Immature natural killer cell (primary cell): Measurements from ENCODE around the gene MSX2. TPM values are rescaled to one million over a fixed set of nuclear protein-coding genes. Genes with fewer than 3 reads are reported as not detected.

Experiments used
- DNase-seq, 3 donors: peaks; one replicate each; pipeline ENCODE4 v3.0.0; 2022; ENCODE audit warnings: mixed read lengths in 1 of 3
- H3K27ac Mint-ChIP-seq, 6 donors: one replicate each; pipeline ENCODE4 v1.8.0; 2020; ENCODE audit warnings: mixed read lengths in 6 of 6, mild to moderate bottlenecking in 5 of 6, inconsistent platforms in 4 of 6, moderate library complexity in 3 of 6
- H3K27me3 Mint-ChIP-seq, 3 donors: one replicate each; pipeline ENCODE4 v1.8.0; 2020 to 2021; ENCODE audit warnings: low read depth in 3 of 3, mild to moderate bottlenecking in 3 of 3, mixed read lengths in 3 of 3, moderate library complexity in 3 of 3, inconsistent platforms in 1 of 3
- H3K36me3 Mint-ChIP-seq, 3 donors: one replicate each; pipeline ENCODE4 v1.8.0; 2020; ENCODE audit warnings: mixed read lengths in 3 of 3, inconsistent platforms in 2 of 3, mild to moderate bottlenecking in 2 of 3
- H3K4me1 Mint-ChIP-seq, 2 donors: one replicate each; pipeline ENCODE4 v1.8.0; 2020; ENCODE audit warnings: inconsistent platforms in 2 of 2, mild to moderate bottlenecking in 2 of 2, mixed read lengths in 2 of 2, moderate library complexity in 1 of 2
- H3K4me3 Mint-ChIP-seq, 5 donors: one replicate each; pipeline ENCODE4 v1.8.0; 2020; ENCODE audit warnings: mild to moderate bottlenecking in 5 of 5, mixed read lengths in 5 of 5, inconsistent platforms in 3 of 5, moderate library complexity in 3 of 5
- H3K9me3 Mint-ChIP-seq, 6 donors: one replicate each; pipeline ENCODE4 v1.8.0; 2020; ENCODE audit warnings: mild to moderate bottlenecking in 6 of 6, mixed read lengths in 6 of 6, inconsistent platforms in 4 of 6, moderate library complexity in 3 of 6
- polyA plus RNA-seq, 3 donors: library from polyadenylated mRNA; unstranded; fragments of 300-500 nt; fragmentation: Illumina TruSeq; gene quantifications; one replicate each; pipeline ENCODE4 v1.2.3, GENCODE V29; 2021

Gene MSX2
- polyA plus RNA-seq, 3 donors from 2014 or later, result not detected

GRCh38 chr5:174698156-174698555, 26.2 kb upstream of the MSX2 start:
- H3K9me3 Mint-ChIP-seq, result peaks cover 0 to 7% (median 0%) of the 10 kb centered on the region in 6 donors

GRCh38 chr5:174699131-174699530, 25.3 kb upstream of the MSX2 start:
- H3K27ac Mint-ChIP-seq, result no peak overlapping the region

More at GRCh38 chr5:174698156-174698555, 26.2 kb upstream of the MSX2 start:
- H3K4me3 Mint-ChIP-seq, result no peak overlapping the region
- H3K27me3 Mint-ChIP-seq, result peaks cover 0 to 8% (median 0%) of the 10 kb centered on the region in 3 donors
- no peaks in the 10 kb centered on the region for H3K36me3 Mint-ChIP-seq
- no peak overlapping the region for H3K27ac Mint-ChIP-seq
- no peak for DNase-seq
- H3K4me1 Mint-ChIP-seq, result no peaks in the 10 kb centered on the region

GRCh38 chr5:174706997-174707572, 17.3 kb upstream of the MSX2 start:
- DNase-seq, result no peak
- no peaks in the 10 kb centered on the region for H3K36me3 Mint-ChIP-seq
- H3K4me1 Mint-ChIP-seq, result no peaks in the 10 kb centered on the region
- H3K4me3 Mint-ChIP-seq, result no peak overlapping the region
- H3K27me3 Mint-ChIP-seq, result peaks cover 0 to 2% (median 1%) of the 10 kb centered on the region in 3 donors
- no peak overlapping the region for H3K27ac Mint-ChIP-seq
- peaks cover 0 to 1% (median 0%) of the 10 kb centered on the region in 6 donors for H3K9me3 Mint-ChIP-seq

More at GRCh38 chr5:174699131-174699530, 25.3 kb upstream of the MSX2 start:
- Mint-ChIP-seq H3K9me3 (peaks cover 0 to 6% (median 0%) of the 10 kb centered on the region in 6 donors), H3K4me1 (no peaks in the 10 kb centered on the region), H3K27me3 (peaks cover 0 to 5% (median 1%) of the 10 kb centered on the region in 3 donors), H3K4me3 (no peak overlapping the region), H3K36me3 (no peaks in the 10 kb centered on the region)
- no peak for DNase-seq

GRCh38 chr5:174707671-174708070, 16.7 kb upstream of the MSX2 start:
- Mint-ChIP-seq H3K27ac (no peak overlapping the region), H3K27me3 (peaks cover 0 to 2% (median 1%) of the 10 kb centered on the region in 3 donors), H3K4me3 (no peak overlapping the region), H3K4me1 (no peaks in the 10 kb centered on the region), H3K36me3 (no peaks in the 10 kb centered on the region), H3K9me3 (peaks cover 0 to 1% (median 0%) of the 10 kb centered on the region in 6 donors)
- DNase-seq, result no peak

GRCh38 chr5:174708476-174709207, 15.7 kb upstream of the MSX2 start:
- Mint-ChIP-seq H3K27me3 (peaks cover 1 to 2% (median 1%) of the 10 kb centered on the region in 3 donors), H3K4me3 (no peak overlapping the region), H3K36me3 (peaks cover 0 to 2% (median 0%) of the 10 kb centered on the region in 3 donors), H3K4me1 (no peaks in the 10 kb centered on the region), H3K27ac (no peak overlapping the region), H3K9me3 (peaks cover 0 to 1% (median 0%) of the 10 kb centered on the region in 6 donors)
- DNase-seq, result no peak

GRCh38 chr5:174714751-174715150, 9.6 kb upstream of the MSX2 start:
- Mint-ChIP-seq H3K4me1 (no peaks in the 10 kb centered on the region), H3K27me3 (peaks cover 16 to 18% (median 17%) of the 10 kb centered on the region in 3 donors), H3K27ac (no peak overlapping the region), H3K36me3 (peaks cover 0 to 3% (median 0%) of the 10 kb centered on the region in 3 donors), H3K4me3 (no peak overlapping the region), H3K9me3 (no peaks in the 10 kb centered on the region)
- no peak for DNase-seq

GRCh38 chr5:174715804-174716203, 8.6 kb upstream of the MSX2 start:
- H3K4me1 Mint-ChIP-seq, result no peaks in the 10 kb centered on the region
- H3K4me3 Mint-ChIP-seq, result no peak overlapping the region
- peaks cover 0 to 3% (median 0%) of the 10 kb centered on the region in 3 donors for H3K36me3 Mint-ChIP-seq
- no peak for DNase-seq
- H3K9me3 Mint-ChIP-seq, result no peaks in the 10 kb centered on the region
- H3K27ac Mint-ChIP-seq, result no peak overlapping the region
- peaks cover 13 to 25% (median 23%) of the 10 kb centered on the region in 3 donors for H3K27me3 Mint-ChIP-seq

- Mint-ChIP-seq H3K4me1 (no peaks in the 10 kb centered on the region), H3K4me3 (no peak overlapping the region), H3K27ac (no peak overlapping the region), H3K9me3 (peaks cover 0 to 3% (median 0%) of the 10 kb centered on the region in 6 donors), H3K36me3 (peaks cover 0 to 3% (median 0%) of the 10 kb centered on the region in 3 donors), H3K27me3 (peaks cover 16 to 32% (median 29%) of the 10 kb centered on the region in 3 donors)
- no peak for DNase-seq
Observed at GRCh38 chr5:174717826-174718455, 6.4 kb upstream of the MSX2 start.

- Mint-ChIP-seq H3K27ac (no peak overlapping the region), H3K27me3 (peaks cover 22 to 36% (median 34%) of the 10 kb centered on the region in 3 donors)
- no peak for DNase-seq
Observed at GRCh38 chr5:174718880-174719610, 5.3 kb upstream of the MSX2 start.

GRCh38 chr5:174719793-174720611, 4.4 kb upstream of the MSX2 start:
- no peak overlapping the region for H3K27ac Mint-ChIP-seq
- peaks cover 23 to 38% (median 37%) of the 10 kb centered on the region in 3 donors for H3K27me3 Mint-ChIP-seq
- no peak overlapping the region for H3K4me3 Mint-ChIP-seq
- H3K9me3 Mint-ChIP-seq, result peaks cover 0 to 10% (median 3%) of the 10 kb centered on the region in 6 donors
- peaks cover 0 to 3% (median 0%) of the 10 kb centered on the region in 3 donors for H3K36me3 Mint-ChIP-seq
- DNase-seq, result no peak
- H3K4me1 Mint-ChIP-seq, result peaks cover 7 to 8% of the 10 kb centered on the region in 2 donors

More at GRCh38 chr5:174718880-174719610, 5.3 kb upstream of the MSX2 start:
- H3K9me3 Mint-ChIP-seq, result peaks cover 0 to 8% (median 2%) of the 10 kb centered on the region in 6 donors
- peaks cover 0 to 3% (median 0%) of the 10 kb centered on the region in 3 donors for H3K36me3 Mint-ChIP-seq
- H3K4me3 Mint-ChIP-seq, result no peak overlapping the region
- H3K4me1 Mint-ChIP-seq, result peaks cover 5 to 6% of the 10 kb centered on the region in 2 donors

- H3K9me3 Mint-ChIP-seq, result peaks cover 0 to 12% (median 4%) of the 10 kb centered on the region in 6 donors
- no peak overlapping the region for H3K27ac Mint-ChIP-seq
- peaks cover 26 to 37% (median 37%) of the 10 kb centered on the region in 3 donors for H3K27me3 Mint-ChIP-seq
Observed at GRCh38 chr5:174720612-174721529, 3.5 kb upstream of the MSX2 start.

More at GRCh38 chr5:174720612-174721529, 3.5 kb upstream of the MSX2 start:
- H3K4me3 Mint-ChIP-seq, result no peak overlapping the region
- H3K36me3 Mint-ChIP-seq, result peaks cover 0 to 4% (median 0%) of the 10 kb centered on the region in 3 donors
- no peak for DNase-seq
- peaks cover 7 to 8% of the 10 kb centered on the region in 2 donors for H3K4me1 Mint-ChIP-seq
